ENCODE data around the gene FEM1A. TPM values are rescaled to one million over a fixed set of nuclear protein-coding genes. Genes with fewer than 3 reads are reported as not detected.

The FEM1A gene
- total and polyA plus RNA-seq, 2 of the 8 experiments (the other 6 are each of a cell fraction or from before 2014, with no cell fraction given), result 6.7 to 16.1 TPM

DNA sequence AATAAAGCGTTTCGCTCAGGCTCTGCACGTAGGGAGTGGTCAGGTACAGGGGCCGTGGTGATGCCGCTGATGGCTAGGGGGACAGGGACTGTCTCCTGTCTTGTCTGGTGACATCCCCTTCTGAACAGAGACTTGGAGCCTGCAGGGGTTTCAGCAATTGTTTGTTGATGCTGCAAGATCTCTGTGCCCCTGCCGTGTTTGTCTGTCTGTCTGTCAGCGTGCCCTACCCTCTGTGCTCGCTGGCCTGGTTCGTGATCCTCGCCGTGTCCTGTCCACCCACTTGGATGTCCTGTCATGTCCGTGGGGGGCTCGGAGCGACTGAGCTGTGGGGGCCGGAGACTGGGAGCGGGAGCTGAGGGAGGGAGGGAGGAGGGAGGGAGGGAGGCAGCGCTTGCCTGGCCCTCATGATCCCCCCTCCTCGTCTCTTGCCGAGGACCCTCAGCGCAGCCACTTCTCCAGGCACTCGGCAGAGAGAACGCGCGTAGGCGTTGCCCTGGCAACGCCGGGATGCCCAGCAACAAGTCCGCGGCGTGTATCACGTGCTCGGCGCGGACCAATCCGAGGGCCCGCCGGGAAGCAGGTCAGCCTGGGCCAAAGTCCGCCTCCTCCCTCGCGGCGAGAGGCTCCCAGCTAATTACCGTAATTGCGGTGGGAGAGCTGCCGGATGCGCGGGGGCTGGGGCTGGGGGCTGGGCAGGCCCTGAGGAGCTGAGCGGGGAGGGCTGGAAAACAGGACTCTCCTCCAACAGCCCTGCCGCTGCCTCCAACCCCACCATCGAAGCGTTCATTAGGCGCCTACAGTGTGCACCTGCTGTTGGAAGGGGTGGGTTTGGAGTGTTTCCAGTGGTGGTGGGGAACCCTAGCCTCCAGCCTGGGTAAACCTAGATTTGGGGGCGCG, 31.9 kb upstream of the FEM1A start:
- Histone ChIP-seq H2BK120ac (replicated peaks; ENCODE audit: low read depth, low read length) (no peak overlapping the region), H4K91ac (replicated peaks; ENCODE audit: insufficient read length, low read length) (no peak overlapping the region), H3K27ac (ENCODE audit: low read depth, low read length) (no peak overlapping the region), H4K20me1 (replicated peaks in 1 of 2; ENCODE audit: control insufficient read depth in 1 of 2, insufficient read depth in 2 of 2, low read length in 2 of 2) (no peaks in the 10 kb centered on the region), H2BK20ac (ENCODE audit: low read length) (no peak overlapping the region), H4K8ac (ENCODE audit: extremely low read depth, insufficient read depth, low read length) (no peak overlapping the region), H3K79me2 (ENCODE audit: control insufficient read depth in 1 of 2, insufficient read depth in 2 of 2, low read length in 2 of 2) (no peaks in the 10 kb centered on the region), H3K9me3 (ENCODE audit: insufficient read depth in 2 of 2, low read depth in 1 of 2, low read length in 1 of 2) (no peaks in the 10 kb centered on the region), H2BK12ac (ENCODE audit: low read depth, low read length) (no peak overlapping the region), H2AFZ (ENCODE audit: low read length) (peak overlapping the region; percentile 36; the same call in 1 of the 2 replicates), H3K18ac (ENCODE audit: extremely low read depth, low read length) (no peak overlapping the region), H3K4me1 (replicated peaks in 1 of 4; ENCODE audit: control insufficient read depth in 3 of 4, insufficient read depth in 4 of 4, low read length in 3 of 4) (peaks cover 0 to 3% (median 2%) of the 10 kb centered on the region in 4 experiments; a peak in 3 of 7 replicates), H3K23me2 (ENCODE audit: low read depth, low read length) (peaks cover 5% of the 10 kb centered on the region; the same call in 1 of the 2 replicates), H2BK15ac (ENCODE audit: low read length) (no peak overlapping the region), H3K4me2 (ENCODE audit: insufficient read depth in 1 of 2, low read depth in 2 of 2, low read length in 2 of 2) (peak overlapping the region; percentile 26 to 69), H3K36me3 (ENCODE audit: control insufficient read depth in 2 of 4, insufficient read depth in 4 of 4, low read length in 3 of 4) (no peaks in the 10 kb centered on the region), H4K5ac (ENCODE audit: insufficient read length, low read depth, low read length) (no peak overlapping the region), H3K4me3 (ENCODE audit: extremely low read depth in 1 of 4, insufficient read depth in 2 of 4, low read depth in 3 of 4, low read length in 4 of 4) (peak overlapping the region; percentile 2 to 53 (median 32); a peak in 7 of 8 replicates), H3K14ac (ENCODE audit: insufficient read length) (no peak overlapping the region), H2BK5ac (ENCODE audit: low read depth, low read length) (no peak overlapping the region), H3K9ac (replicated peaks in 1 of 4; ENCODE audit: extremely low read depth in 1 of 4, low read depth in 3 of 4, low read length in 3 of 4) (no peak overlapping the region), H3K4ac (replicated peaks; ENCODE audit: insufficient read length, low read depth, low read length) (no peak overlapping the region), H2AK5ac (ENCODE audit: low read depth, low read length) (no peak overlapping the region), H3K27me3 (replicated peaks in 1 of 4; ENCODE audit: control insufficient read depth in 3 of 4, extremely low read depth in 1 of 4, insufficient read depth in 3 of 4, low read length in 3 of 4) (peaks cover 0 to 10% (median 6%) of the 10 kb centered on the region in 4 experiments; a peak in 5 of 7 replicates), H3K79me1 (ENCODE audit: low read depth, low read length) (no peaks in the 10 kb centered on the region), H3K56ac (replicated peaks; ENCODE audit: insufficient read length, low read depth, low read length) (no peak overlapping the region), H3K23ac (ENCODE audit: insufficient read length) (no peak overlapping the region)
- ChIA-PET POLR2A (ENCODE audit: partially characterized antibody) (interaction anchor here (3.1 kb wide), 1 partner anchor 9 kb away, joined by 22 read pairs; no protein-coding TSS in a partner anchor), CTCF (ENCODE audit: partially characterized antibody) (interaction anchor here (0.7 to 2.8 kb wide), 6 partner anchors 9 to 242 kb away, joined by 3 to 10 read pairs (median 4); partner anchors contain the start of gene FEM1A)
- 12% methylated on average over 31 of the region's 53 CpGs; no CpG with 5 or more reads in 1 of the 2 experiments for WGBS, 2 experiments (ENCODE audit: extremely low coverage in 1 of 2, insufficient coverage in 1 of 2, insufficient read length in 1 of 2, insufficient replicate concordance in 2 of 2, low coverage in 1 of 2, low lambda C conversion rate in 2 of 2, missing lambda C conversion rate in 1 of 2)
- DNase-seq (ENCODE audit: low read depth in 1 of 2, low spot score in 2 of 2), result peak; percentile 89 to 93
- no peak for FAIRE-seq
- no peak for TF ChIP-seq FOSL1 (IDR thresholded peaks at IDR 0.05; ENCODE audit: insufficient read depth, low read depth, low read length)
- TF ChIP-seq, protein P1, sequence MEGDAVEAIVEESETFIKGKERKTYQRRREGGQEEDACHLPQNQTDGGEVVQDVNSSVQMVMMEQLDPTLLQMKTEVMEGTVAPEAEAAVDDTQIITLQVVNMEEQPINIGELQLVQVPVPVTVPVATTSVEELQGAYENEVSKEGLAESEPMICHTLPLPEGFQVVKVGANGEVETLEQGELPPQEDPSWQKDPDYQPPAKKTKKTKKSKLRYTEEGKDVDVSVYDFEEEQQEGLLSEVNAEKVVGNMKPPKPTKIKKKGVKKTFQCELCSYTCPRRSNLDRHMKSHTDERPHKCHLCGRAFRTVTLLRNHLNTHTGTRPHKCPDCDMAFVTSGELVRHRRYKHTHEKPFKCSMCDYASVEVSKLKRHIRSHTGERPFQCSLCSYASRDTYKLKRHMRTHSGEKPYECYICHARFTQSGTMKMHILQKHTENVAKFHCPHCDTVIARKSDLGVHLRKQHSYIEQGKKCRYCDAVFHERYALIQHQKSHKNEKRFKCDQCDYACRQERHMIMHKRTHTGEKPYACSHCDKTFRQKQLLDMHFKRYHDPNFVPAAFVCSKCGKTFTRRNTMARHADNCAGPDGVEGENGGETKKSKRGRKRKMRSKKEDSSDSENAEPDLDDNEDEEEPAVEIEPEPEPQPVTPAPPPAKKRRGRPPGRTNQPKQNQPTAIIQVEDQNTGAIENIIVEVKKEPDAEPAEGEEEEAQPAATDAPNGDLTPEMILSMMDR (IDR thresholded peaks at IDR 0.05; ENCODE audit: control extremely low read depth in 1 of 3, insufficient read depth in 1 of 3, low read depth in 1 of 3, low read length in 3 of 3), result no peak

Measured in H1 (cell line).